ENCODE data around the gene TNFAIP2.

TNFAIP2 gene

DNA sequence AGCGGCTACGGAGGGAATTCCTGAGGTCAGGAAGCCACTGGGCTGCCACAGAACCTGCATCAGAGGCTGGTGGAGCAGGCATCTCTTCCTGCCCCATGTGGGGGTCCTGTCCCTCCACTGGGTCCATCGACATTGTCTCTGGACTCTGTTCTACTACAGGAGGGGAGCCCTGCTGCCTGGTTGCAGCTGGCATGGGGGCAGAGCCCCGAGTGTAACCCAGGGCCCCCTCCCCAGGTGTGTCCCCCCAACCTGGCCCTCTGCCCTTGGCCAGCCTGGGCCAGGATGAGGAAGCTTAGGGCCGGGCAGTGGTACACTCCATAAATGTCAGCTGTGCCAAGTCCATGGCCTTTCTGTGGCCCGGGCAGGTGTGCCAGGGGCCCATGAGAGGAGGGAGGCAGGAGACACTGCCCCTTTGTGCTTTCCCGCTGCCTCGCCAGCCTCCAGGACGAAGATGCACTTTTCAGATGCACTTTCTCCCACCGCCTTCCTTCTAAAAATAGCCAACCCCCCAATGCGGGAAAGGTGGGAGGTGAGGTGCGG, 32.7 kb upstream of the TNFAIP2 start:
- H3K9ac ChIP-seq: no peak overlapping the region
- no peaks in the 10 kb centered on the region for H3K4me1 ChIP-seq
- TF ChIP-seq, protein P1, sequence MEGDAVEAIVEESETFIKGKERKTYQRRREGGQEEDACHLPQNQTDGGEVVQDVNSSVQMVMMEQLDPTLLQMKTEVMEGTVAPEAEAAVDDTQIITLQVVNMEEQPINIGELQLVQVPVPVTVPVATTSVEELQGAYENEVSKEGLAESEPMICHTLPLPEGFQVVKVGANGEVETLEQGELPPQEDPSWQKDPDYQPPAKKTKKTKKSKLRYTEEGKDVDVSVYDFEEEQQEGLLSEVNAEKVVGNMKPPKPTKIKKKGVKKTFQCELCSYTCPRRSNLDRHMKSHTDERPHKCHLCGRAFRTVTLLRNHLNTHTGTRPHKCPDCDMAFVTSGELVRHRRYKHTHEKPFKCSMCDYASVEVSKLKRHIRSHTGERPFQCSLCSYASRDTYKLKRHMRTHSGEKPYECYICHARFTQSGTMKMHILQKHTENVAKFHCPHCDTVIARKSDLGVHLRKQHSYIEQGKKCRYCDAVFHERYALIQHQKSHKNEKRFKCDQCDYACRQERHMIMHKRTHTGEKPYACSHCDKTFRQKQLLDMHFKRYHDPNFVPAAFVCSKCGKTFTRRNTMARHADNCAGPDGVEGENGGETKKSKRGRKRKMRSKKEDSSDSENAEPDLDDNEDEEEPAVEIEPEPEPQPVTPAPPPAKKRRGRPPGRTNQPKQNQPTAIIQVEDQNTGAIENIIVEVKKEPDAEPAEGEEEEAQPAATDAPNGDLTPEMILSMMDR (IDR thresholded peaks at IDR 0.05): no peak
- H3K4me3 ChIP-seq (ENCODE audit: low read depth, low read length): no peak overlapping the region
- peak overlapping the region; percentile 86 for H2AFZ ChIP-seq
- H3K79me2 ChIP-seq: no peaks in the 10 kb centered on the region
- no peaks in the 10 kb centered on the region for H3K36me3 ChIP-seq (ENCODE audit: control insufficient read depth, insufficient read depth, low read length)
- H3K27ac ChIP-seq: no peak overlapping the region
- no peak overlapping the region for H3K4me2 ChIP-seq (ENCODE audit: low read length)
- H3K9me3 ChIP-seq (ENCODE audit: control insufficient read depth, low read length): no peaks in the 10 kb centered on the region
- H3K27me3 ChIP-seq (ENCODE audit: control insufficient read depth, insufficient read depth, low read length): no peaks in the 10 kb centered on the region

- Histone ChIP-seq H3K36me3 (ENCODE audit: control insufficient read depth, insufficient read depth, low read length) (no peaks in the 10 kb centered on the region), H3K27me3 (ENCODE audit: control insufficient read depth, insufficient read depth, low read length) (no peaks in the 10 kb centered on the region), H3K79me2 (no peaks in the 10 kb centered on the region), H3K4me1 (no peaks in the 10 kb centered on the region), H2AFZ (peak overlapping the region; percentile 86), H3K9ac (no peak overlapping the region), H3K9me3 (ENCODE audit: control insufficient read depth, low read length) (no peaks in the 10 kb centered on the region), H3K4me2 (ENCODE audit: low read length) (peak overlapping the region; percentile 74), H3K4me3 (ENCODE audit: low read depth, low read length) (peak overlapping the region; percentile 40), H3K27ac (no peak overlapping the region)
- TF ChIP-seq, protein P1 (IDR thresholded peaks at IDR 0.05): peak; percentile 62
Observed at GRCh38 chr14:103091041-103091882, 32.0 kb upstream of the TNFAIP2 start.

- H3K36me3 ChIP-seq (ENCODE audit: control insufficient read depth, insufficient read depth, low read length): no peaks in the 10 kb centered on the region
- H3K9ac ChIP-seq: no peak overlapping the region
- peak overlapping the region; percentile 74 for H3K4me2 ChIP-seq (ENCODE audit: low read length)
- H3K4me1 ChIP-seq: no peaks in the 10 kb centered on the region
- no peaks in the 10 kb centered on the region for H3K27me3 ChIP-seq (ENCODE audit: control insufficient read depth, insufficient read depth, low read length)
- TF ChIP-seq, protein P1 (IDR thresholded peaks at IDR 0.05): no peak
- no peaks in the 10 kb centered on the region for H3K79me2 ChIP-seq
- no peaks in the 10 kb centered on the region for H3K9me3 ChIP-seq (ENCODE audit: control insufficient read depth, low read length)
- no peak overlapping the region for H3K27ac ChIP-seq
- H3K4me3 ChIP-seq (ENCODE audit: low read depth, low read length): peak overlapping the region; percentile 31
- peak overlapping the region; percentile 86 for H2AFZ ChIP-seq
Observed at GRCh38 chr14:103091883-103092222, 31.4 kb upstream of the TNFAIP2 start.

DNA sequence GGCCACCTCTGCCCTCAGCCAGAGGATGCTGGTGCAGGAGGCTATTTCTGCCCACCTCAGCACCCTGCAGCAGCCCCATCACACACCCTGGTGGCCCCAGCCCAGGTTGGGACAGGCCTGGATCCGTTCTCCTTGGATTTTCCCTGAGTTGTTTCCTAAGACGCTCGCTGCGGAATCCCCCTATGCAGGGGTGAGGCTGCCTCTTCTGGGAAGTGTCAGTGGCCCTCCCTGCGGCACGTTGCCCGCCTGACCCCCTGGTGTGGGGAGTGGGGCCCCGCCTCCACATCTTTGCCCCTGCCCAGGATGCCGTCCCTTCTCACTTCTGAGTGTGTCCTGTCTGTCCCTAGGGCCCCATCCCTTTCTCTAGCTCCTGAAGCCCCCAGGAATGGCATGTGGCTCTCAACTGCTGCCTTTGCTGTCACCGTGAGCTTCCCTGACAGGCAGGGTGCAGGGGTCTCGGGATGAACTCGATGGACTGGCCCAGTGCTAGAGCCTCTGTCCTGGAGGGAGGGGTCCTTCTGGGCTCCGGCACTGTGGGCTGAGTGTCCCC, 29.3 kb upstream of the TNFAIP2 start:
- no peaks in the 10 kb centered on the region for H3K36me3 ChIP-seq (ENCODE audit: control insufficient read depth, insufficient read depth, low read length)
- no peak overlapping the region for H3K4me3 ChIP-seq (ENCODE audit: low read depth, low read length)
- no peak overlapping the region for H3K27ac ChIP-seq
- no peaks in the 10 kb centered on the region for H3K4me1 ChIP-seq
- H3K9me3 ChIP-seq (ENCODE audit: control insufficient read depth, low read length): no peaks in the 10 kb centered on the region
- H3K4me2 ChIP-seq (ENCODE audit: low read length): no peak overlapping the region
- H2AFZ ChIP-seq: no peak overlapping the region
- H3K27me3 ChIP-seq (ENCODE audit: control insufficient read depth, insufficient read depth, low read length): no peaks in the 10 kb centered on the region
- no peak overlapping the region for H3K9ac ChIP-seq
- TF ChIP-seq, protein P1 (IDR thresholded peaks at IDR 0.05): no peak
- H3K79me2 ChIP-seq: no peaks in the 10 kb centered on the region

All from parathyroid adenoma (tissue), 2 donors.